Vagina (tissue), 2 donors: Measurements from ENCODE around the gene SHANK1.
"Not testable (repeated sequence)": the region's sequence is repeated elsewhere in the genome, so short reads cannot be mapped to it uniquely, and the experiment has no call there.

Source experiments
- POLR2A ChIP-seq, 2 donors: fragments of 450-650 bp; IDR thresholded peaks; one replicate each; pipeline ENCODE4 v1.6.1; 2017; ENCODE audit warnings: antibody characterized with exemption in 2 of 2, mild to moderate bottlenecking in 2 of 2, moderate library complexity in 2 of 2
- POLR2AphosphoS5 ChIP-seq, 2 donors: sonication (generic); formaldehyde crosslinking; IDR thresholded peaks; one replicate each; pipeline ENCODE4 v1.9.0; 2017; ENCODE audit warnings: antibody characterized with exemption in 2 of 2, mild to moderate bottlenecking in 2 of 2, low read depth in 1 of 2; ENCODE audit not compliant: insufficient read depth in 1 of 2
- TF ChIP-seq, protein P1 (sequence below), 3 experiments: fragments of 450-650 bp in 2 of 3; fragments of 200-600 bp in 1 of 3; sonication (generic) in 1 of 3; IDR thresholded peaks; one replicate each; pipeline ENCODE4 v1.5.1; 2017 to 2019; ENCODE audit warnings: antibody characterized with exemption in 3 of 3, mild to moderate bottlenecking in 2 of 3, moderate library complexity in 2 of 3

DNA sequence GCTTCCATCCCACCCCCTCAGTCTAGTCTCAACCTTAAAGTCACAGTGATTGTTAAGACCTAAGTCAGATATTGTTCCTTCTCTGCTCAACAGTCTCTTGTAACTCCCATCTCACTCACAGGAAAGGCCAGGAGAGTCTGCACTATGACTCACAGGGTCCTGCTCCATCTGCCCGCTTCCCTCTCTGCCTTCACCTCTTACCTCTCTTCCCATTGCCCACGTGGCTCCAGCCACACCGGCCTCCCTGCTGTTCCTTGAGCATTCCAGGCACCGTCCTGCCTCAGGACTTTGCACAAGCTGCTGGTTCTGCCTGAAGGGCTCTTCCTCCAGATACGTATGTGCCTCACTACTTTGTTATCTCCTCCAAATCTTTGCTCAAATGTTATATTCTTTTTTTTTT lies 47.7 kb upstream of the SHANK1 start:
- TF ChIP-seq, protein P1, sequence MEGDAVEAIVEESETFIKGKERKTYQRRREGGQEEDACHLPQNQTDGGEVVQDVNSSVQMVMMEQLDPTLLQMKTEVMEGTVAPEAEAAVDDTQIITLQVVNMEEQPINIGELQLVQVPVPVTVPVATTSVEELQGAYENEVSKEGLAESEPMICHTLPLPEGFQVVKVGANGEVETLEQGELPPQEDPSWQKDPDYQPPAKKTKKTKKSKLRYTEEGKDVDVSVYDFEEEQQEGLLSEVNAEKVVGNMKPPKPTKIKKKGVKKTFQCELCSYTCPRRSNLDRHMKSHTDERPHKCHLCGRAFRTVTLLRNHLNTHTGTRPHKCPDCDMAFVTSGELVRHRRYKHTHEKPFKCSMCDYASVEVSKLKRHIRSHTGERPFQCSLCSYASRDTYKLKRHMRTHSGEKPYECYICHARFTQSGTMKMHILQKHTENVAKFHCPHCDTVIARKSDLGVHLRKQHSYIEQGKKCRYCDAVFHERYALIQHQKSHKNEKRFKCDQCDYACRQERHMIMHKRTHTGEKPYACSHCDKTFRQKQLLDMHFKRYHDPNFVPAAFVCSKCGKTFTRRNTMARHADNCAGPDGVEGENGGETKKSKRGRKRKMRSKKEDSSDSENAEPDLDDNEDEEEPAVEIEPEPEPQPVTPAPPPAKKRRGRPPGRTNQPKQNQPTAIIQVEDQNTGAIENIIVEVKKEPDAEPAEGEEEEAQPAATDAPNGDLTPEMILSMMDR (IDR thresholded peaks at IDR 0.05), result not testable (repeated sequence)
- not testable (repeated sequence) for TF ChIP-seq POLR2AphosphoS5 (IDR thresholded peaks at IDR 0.05; ENCODE audit: insufficient read depth in 1 of 2, low read depth in 1 of 2); POLR2A (IDR thresholded peaks at IDR 0.05)
